ENCODE results near the gene RANBP2. TPM values are rescaled to one million over a fixed set of nuclear protein-coding genes. Genes with fewer than 3 reads are reported as not detected.
A peak's percentile ranks its signal among the peaks of the same experiment; 100 is the strongest.

Gene RANBP2
- total and polyA plus RNA-seq, 3 donors from 2014 or later: 29.0 to 108 (median 95.5) TPM

DNA sequence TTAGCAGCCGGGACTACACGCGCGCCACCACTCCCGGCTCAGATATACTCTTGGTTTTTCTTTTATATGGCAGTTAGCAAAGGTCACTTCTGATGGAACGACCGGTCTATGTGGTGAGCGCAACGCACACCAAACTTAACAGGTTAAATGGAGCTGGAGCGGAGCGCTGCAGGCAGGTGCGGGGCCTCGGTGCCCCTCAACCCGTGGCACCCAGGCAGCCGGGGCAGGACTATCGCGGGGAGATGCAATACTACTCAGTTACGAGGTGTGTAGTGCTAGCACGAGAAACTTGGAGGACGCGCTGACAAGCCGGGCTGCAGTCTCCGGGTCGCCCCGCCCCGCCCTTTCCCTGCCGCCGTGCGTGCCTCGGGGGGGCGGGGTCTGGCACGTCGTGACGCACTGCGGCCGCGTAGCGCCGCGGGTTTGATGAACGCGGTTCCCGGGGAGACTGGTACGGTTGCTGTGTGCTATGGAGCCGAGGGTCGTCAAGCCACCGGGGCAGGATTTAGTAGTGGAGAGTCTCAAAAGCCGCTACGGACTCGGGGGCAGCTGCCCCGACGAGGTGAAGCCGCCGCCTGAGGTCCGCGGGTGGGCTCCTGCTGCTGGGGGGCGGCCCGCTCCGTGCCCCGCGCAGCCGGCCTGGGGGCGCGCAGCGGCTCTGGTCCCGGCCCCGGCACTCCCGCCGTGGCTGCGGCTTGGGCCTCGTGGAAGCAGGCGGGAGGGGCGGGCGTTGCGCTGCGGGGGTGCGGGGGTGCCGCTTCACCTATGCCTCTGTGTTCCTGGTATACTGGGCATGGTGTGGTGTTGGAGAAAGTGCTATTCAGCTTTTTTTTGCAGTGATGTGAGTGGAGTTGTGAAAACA, 67.3 kb downstream of the RANBP2 start, which contains the start of gene CCDC138:
Gene CCDC138 (plus strand): TSS at position 418 of the 862 bp plus-strand sequence. CDS start 52 bp downstream, at position 470.
- peak; percentile 92 for DNase-seq
- Histone ChIP-seq H3K9me3 (no peaks in the 10 kb centered on the region), H3K4me3 (peak within 1 kb of the TSS; percentile 75 to 84), H3K4me1 (no peaks in the 10 kb centered on the region), H3K27me3 (no peaks in the 10 kb centered on the region), H3K36me3 (ENCODE audit: low read depth, missing control alignments) (no peaks in the 10 kb centered on the region), H3K27ac (peak within 1 kb of the TSS; percentile 61 to 84)
- 1% methylated on average over 22 to 75 of the region's 78 CpGs for WGBS, 2 donors
- TF ChIP-seq, protein P1, sequence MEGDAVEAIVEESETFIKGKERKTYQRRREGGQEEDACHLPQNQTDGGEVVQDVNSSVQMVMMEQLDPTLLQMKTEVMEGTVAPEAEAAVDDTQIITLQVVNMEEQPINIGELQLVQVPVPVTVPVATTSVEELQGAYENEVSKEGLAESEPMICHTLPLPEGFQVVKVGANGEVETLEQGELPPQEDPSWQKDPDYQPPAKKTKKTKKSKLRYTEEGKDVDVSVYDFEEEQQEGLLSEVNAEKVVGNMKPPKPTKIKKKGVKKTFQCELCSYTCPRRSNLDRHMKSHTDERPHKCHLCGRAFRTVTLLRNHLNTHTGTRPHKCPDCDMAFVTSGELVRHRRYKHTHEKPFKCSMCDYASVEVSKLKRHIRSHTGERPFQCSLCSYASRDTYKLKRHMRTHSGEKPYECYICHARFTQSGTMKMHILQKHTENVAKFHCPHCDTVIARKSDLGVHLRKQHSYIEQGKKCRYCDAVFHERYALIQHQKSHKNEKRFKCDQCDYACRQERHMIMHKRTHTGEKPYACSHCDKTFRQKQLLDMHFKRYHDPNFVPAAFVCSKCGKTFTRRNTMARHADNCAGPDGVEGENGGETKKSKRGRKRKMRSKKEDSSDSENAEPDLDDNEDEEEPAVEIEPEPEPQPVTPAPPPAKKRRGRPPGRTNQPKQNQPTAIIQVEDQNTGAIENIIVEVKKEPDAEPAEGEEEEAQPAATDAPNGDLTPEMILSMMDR (IDR thresholded peaks at IDR 0.05): no peak
- no peak for TF ChIP-seq POLR2A (IDR thresholded peaks at IDR 0.05)
- intact Hi-C loops (cut with DNase I; ENCODE audit: low total_unique reads): no loop called here

DNA sequence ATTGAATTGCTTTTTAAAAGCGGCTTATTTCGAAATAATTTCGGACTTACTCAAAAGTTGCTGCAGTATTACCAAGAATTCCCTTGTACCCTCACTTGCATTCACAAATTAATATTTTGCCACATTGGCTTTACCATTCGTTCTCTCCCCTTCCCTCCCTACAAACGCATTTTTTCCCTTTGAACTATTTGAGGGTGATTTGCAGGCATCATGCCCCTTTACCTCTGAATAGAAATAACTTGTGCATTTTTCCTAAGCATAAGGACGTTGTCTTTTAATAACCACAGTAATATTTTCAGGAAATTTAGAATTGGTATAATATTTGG, 67.9 kb downstream of the RANBP2 start:
- intact Hi-C loops (cut with DNase I; ENCODE audit: low total_unique reads): no loop called here
- Histone ChIP-seq H3K4me1 (no peaks in the 10 kb centered on the region), H3K9me3 (no peaks in the 10 kb centered on the region), H3K36me3 (ENCODE audit: low read depth, missing control alignments) (no peaks in the 10 kb centered on the region), H3K27me3 (no peaks in the 10 kb centered on the region), H3K4me3 (peak overlapping the region; percentile 75 to 84), H3K27ac (peak overlapping the region in 1 of 2 donors; percentile 84)
- no peak for DNase-seq
- WGBS, 2 donors: 2% methylated on average over 6 of the region's 6 CpGs
- TF ChIP-seq POLR2A (IDR thresholded peaks at IDR 0.05): no peak
- TF ChIP-seq, protein P1 (IDR thresholded peaks at IDR 0.05): no peak

DNA sequence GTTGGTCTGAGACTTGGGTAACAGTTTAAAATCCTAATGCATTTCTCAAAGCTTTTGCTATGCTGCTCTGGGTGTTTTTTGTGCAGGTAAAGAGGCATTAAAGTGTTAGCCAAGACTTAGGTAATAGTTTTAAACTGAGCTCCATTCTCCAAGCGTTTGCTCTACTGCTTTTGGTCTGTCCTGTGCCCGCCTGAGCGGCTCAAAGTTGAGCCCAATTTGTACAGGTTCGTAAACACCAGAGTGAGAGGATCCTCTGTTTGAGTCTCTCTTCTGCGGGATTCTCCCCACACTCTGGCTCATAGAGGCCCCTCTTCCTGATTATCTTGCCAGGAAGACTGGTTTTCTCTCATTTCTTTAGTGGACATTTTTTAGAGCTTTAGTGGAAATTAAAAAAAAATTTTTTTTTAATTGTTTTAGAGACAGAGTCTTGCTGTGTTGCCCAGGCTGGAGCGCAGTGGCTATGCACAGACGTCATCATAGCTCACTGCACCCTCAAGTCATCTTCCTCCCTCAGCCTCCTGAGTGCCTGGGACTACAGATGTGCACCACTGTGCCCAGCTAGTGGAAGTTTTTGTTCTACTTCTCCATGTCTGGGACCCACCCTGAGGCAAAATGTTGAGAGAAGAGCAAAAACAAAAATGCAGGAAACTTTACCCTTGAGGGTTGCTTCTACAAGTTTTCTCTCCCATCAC, 83.9 kb downstream of the RANBP2 start:
- no peak overlapping the region for H3K4me3 ChIP-seq

GRCh38 chr2:108805032-108805431, 85.8 kb downstream of the RANBP2 start:
- no peaks in the 10 kb centered on the region for H3K9me3 ChIP-seq
- TF ChIP-seq, protein P1 (IDR thresholded peaks at IDR 0.05): no peak
- no peak for TF ChIP-seq POLR2A (IDR thresholded peaks at IDR 0.05)
- WGBS, 2 donors: 90 to 92% methylated on average over 1 of the region's 1 CpG
- H3K4me1 ChIP-seq: no peaks in the 10 kb centered on the region
- H3K27me3 ChIP-seq: no peaks in the 10 kb centered on the region
- H3K36me3 ChIP-seq (ENCODE audit: low read depth, missing control alignments): no peaks in the 10 kb centered on the region
- no peak overlapping the region for H3K4me3 ChIP-seq
- DNase-seq: no peak
- no peak overlapping the region for H3K27ac ChIP-seq
- intact Hi-C loops (cut with DNase I; ENCODE audit: low total_unique reads): no loop called here

More for the DNA sequence above, 83.9 kb downstream of the RANBP2 start:
- no peak for TF ChIP-seq POLR2A (IDR thresholded peaks at IDR 0.05)
- TF ChIP-seq, protein P1 (IDR thresholded peaks at IDR 0.05): no peak
- H3K4me1 ChIP-seq: no peaks in the 10 kb centered on the region
- intact Hi-C loops (cut with DNase I; ENCODE audit: low total_unique reads): no loop called here
- H3K27me3 ChIP-seq: no peaks in the 10 kb centered on the region
- no peaks in the 10 kb centered on the region for H3K9me3 ChIP-seq
- DNase-seq: no peak
- no peak overlapping the region for H3K27ac ChIP-seq
- no peaks in the 10 kb centered on the region for H3K36me3 ChIP-seq (ENCODE audit: low read depth, missing control alignments)
- 94% methylated on average over 7 of the region's 7 CpGs for WGBS, 2 donors
